GM21786 (cell line): ENCODE data around the gene CHPF2.

Source experiments
- ATAC-seq: cut with Tn5 transposase; IDR thresholded peaks from one replicate; pipeline ENCODE4 v1.9.1; 2021; ENCODE audit not compliant: unreplicated experiment

Gene CHPF2

DNA sequence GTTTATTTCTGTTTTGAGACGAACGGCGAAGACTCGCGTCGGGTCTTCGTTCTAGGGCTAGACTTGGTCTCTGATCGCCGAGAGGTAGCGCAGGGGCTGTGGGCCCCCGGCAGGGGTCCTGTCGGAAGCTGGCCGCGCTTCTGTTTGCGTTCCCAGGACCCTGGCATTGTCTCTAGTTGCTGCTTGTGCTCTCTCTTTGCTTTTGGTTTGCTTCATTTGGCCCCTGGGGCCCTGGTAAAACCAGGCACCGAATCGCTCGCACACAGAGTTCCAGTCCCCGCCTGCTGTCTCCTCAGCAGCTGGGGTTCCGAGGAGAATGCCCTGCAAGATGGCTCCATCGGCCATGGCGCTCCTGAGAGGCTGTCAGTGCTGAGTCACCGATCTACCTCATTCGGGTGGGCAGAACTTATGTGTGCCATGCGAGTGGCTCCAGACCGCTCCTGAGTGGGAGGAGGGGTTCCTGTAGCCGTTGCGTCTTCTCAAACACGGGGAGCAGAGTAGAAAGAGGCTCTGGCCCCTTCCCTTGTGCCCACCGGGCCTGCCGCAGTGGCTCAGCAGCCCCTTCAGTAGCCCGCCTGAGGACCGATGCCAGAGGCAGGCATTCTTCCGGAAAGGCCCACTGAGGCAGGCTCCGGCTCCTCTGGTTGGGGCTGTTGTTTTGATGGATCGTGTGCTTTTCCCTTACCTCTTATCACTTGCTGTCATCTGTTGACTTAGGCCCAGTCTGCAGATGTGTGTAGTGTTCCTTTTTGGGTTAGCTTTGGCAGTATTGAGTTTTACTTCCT is 826 bp downstream of the CHPF2 start:
- peak; percentile 31 for ATAC-seq

DNA sequence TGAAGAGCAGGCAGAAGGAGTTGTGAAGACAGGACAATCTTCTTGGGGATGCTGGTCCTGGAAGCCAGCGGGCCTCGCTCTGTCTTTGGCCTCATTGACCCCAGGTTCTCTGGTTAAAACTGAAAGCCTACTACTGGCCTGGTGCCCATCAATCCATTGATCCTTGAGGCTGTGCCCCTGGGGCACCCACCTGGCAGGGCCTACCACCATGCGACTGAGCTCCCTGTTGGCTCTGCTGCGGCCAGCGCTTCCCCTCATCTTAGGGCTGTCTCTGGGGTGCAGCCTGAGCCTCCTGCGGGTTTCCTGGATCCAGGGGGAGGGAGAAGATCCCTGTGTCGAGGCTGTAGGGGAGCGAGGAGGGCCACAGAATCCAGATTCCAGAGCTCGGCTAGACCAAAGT is 1.5 kb downstream of the CHPF2 start:
- no peak for ATAC-seq

DNA sequence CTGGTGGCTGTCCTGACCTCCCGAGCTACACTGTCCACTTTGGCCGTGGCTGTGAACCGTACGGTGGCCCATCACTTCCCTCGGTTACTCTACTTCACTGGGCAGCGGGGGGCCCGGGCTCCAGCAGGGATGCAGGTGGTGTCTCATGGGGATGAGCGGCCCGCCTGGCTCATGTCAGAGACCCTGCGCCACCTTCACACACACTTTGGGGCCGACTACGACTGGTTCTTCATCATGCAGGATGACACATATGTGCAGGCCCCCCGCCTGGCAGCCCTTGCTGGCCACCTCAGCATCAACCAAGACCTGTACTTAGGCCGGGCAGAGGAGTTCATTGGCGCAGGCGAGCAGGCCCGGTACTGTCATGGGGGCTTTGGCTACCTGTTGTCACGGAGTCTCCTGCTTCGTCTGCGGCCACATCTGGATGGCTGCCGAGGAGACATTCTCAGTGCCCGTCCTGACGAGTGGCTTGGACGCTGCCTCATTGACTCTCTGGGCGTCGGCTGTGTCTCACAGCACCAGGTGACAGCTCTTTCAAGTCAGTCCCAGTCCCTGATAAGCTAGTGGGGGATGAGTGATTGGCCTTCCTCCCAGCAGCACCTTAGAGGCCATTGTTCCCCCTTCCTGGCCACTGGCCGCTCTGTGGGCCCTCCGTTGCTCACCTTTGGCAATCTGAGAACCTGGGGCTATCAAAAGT is 3.0 kb downstream of the CHPF2 start:
- no peak for ATAC-seq

DNA sequence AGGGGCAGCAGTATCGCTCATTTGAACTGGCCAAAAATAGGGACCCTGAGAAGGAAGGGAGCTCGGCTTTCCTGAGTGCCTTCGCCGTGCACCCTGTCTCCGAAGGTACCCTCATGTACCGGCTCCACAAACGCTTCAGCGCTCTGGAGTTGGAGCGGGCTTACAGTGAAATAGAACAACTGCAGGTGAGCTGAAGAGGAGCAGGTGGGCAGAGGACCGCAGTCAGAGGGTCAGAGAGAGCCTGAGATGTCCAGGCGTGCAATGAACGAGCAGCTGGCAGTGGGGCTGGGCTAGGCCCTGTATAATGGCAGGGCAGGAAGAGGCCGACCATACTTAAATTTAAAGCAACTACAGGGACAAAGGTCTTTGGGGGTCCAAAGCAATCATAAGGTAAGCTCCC is 4.1 kb downstream of the CHPF2 start:
- no peak for ATAC-seq

DNA sequence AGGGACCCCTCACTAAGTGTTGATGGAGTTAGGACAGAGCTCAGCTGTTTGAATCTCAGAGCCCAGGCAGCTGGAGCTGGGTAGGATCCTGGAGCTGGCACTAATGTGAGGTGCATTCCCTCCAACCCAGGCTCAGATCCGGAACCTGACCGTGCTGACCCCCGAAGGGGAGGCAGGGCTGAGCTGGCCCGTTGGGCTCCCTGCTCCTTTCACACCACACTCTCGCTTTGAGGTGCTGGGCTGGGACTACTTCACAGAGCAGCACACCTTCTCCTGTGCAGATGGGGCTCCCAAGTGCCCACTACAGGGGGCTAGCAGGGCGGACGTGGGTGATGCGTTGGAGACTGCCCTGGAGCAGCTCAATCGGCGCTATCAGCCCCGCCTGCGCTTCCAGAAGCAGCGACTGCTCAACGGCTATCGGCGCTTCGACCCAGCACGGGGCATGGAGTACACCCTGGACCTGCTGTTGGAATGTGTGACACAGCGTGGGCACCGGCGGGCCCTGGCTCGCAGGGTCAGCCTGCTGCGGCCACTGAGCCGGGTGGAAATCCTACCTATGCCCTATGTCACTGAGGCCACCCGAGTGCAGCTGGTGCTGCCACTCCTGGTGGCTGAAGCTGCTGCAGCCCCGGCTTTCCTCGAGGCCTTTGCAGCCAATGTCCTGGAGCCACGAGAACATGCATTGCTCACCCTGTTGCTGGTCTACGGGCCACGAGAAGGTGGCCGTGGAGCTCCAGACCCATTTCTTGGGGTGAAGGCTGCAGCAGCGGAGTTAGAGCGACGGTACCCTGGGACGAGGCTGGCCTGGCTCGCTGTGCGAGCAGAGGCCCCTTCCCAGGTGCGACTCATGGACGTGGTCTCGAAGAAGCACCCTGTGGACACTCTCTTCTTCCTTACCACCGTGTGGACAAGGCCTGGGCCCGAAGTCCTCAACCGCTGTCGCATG is 5.2 kb downstream of the CHPF2 start:
- ATAC-seq = no peak

DNA sequence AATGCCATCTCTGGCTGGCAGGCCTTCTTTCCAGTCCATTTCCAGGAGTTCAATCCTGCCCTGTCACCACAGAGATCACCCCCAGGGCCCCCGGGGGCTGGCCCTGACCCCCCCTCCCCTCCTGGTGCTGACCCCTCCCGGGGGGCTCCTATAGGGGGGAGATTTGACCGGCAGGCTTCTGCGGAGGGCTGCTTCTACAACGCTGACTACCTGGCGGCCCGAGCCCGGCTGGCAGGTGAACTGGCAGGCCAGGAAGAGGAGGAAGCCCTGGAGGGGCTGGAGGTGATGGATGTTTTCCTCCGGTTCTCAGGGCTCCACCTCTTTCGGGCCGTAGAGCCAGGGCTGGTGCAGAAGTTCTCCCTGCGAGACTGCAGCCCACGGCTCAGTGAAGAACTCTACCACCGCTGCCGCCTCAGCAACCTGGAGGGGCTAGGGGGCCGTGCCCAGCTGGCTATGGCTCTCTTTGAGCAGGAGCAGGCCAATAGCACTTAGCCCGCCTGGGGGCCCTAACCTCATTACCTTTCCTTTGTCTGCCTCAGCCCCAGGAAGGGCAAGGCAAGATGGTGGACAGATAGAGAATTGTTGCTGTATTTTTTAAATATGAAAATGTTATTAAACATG is 6.0 kb downstream of the CHPF2 start:
- ATAC-seq = no peak

DNA sequence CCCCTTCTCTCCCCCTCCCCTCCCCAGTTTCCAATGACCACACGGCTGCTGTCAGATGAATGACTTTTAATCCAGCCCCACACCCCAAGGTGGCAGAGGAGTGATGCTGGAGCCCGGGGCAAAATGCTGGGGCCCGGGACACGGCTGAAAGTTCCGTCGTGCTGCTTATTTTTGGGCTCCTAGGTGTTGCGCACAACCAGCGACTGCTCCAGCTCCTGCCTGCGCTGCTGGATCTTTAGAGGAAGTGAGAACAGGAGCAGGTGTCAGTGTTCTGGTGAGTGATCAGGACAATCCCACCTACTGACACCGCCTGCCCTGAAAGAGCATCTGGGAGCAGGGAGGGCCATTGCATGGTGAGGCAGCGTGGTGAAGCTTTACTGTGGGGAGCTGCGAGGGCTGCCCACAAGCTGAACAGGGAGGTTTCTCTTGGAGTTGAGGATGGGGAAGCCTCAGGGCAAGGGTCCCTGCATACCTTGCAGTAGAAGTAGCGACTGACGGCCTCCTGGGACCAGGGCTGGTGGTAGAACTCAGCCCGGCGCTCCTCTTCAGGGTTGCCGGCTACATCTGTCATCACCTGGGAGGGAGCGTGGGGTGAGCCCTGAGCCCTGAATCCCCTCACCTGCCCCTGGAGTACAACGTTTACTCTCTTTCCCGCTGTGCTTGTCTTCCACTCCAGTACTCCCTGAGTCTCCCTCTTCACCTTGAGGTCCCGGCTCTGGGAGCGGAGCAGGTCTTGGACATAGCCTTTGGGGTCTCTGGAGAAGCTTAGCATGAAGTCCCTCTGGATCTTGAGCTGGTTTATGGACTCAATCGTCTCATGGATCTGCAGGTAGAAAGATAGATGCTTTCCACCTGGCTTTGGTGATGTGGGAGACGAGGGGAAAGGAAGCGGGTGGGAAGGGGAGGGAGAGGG is 6.9 kb downstream of the CHPF2 start:
- ATAC-seq = peak; percentile 45

DNA sequence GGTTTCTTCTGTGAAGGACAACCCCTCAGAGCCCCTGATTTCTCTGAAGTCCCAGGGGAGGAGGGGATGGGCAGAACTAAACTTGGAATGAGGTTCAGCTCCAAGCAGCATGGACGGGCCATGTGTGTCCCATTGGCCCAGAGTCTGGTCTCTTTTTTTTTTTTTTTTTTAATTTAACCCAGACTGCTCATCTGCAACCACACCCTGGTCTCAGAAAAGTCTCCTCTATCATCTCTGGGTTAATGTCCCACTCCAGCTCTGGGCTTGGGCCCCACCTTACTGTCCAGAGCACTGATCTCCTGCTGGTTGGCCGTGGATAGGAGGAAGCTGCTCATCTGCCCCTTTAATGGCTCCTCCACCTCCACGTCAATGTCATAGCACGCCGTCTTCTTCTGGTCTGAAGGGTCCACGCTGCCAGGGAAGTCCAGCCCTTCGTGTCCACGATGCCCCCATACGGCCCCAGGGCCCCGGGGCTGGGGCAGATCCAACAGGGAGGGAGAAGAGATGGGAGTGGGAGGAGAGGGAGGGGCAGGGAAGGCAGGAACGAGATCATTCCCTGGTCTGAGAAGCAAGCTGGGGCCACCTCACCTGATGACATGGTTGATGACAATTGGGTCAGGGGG is 7.7 kb downstream of the CHPF2 start:
- no peak for ATAC-seq

DNA sequence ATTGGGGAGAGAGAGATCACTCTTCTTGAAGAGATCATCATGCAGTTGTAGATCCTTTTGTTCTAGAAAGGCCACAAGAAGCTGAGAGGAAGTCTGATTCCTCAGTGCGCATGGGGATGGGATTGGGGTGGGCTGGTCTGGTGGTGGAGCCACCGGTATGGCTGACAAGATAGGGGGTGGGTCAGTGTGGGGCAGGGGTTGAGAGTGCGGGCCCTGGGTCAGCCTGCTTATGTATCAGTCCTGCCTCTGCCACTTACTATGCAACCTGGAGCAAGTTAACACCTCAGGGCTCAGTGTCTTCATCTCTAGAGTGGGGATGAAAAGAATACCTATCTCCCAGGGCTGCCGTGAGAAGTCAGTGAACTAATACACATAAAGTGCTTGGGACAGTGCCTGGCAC is 8.3 kb downstream of the CHPF2 start:
- no peak for ATAC-seq

DNA sequence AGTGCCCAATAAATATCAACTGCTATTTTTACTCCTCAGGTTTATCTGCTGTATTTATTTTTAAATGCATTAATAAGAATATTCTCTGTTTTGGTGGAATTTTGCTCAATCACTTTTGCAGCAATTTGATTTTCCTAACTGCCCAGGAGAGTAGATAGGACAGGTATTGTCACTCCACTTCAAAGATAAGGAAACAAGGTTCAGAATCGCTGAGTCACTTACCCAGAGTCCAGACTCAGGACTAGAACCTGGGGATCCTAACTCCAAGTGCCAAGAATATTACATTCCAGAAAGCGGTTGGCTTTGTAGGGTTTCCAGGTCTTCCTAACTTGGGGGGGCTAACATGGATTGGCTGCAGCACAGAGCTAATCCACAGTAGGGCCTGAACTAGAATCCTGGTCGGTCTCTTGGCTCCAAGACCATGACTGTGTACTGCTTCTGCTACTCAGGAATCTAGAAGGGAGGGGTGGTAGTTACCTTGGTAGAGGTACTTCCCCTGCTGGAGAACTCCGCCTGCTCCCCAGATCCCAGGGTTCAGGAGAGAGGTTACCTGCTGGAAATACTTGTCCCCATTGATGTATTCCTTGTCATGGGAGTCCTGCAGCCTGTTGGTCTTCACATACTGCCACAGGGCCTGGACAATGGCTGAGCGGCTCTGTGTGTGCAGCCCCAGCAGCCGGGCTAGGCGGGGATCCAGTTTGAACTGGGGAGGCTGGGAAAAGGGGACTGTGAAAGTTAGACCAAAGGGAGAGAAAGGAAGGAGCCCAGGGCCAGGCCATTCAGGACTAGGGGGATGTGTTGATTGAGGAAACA is 8.9 kb downstream of the CHPF2 start:
- no peak for ATAC-seq

DNA sequence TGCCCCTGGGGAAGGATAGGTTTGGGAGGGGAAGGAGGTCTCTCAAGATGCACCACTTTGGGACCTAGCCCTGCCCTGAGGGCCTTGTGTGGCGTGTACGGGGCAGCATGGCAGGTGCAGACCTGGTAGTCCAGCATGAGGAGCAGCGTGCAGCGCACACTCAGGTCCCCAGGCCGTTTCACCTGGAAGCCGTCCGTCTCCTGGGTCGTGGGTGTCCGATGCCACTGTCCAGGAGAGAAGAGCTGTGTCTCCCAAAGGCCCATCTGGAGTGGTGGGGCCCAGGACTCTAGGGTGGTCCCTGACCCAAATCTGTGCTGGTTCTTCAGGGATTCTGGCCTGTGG is 9.4 kb downstream of the CHPF2 start:
- ATAC-seq = no peak

DNA sequence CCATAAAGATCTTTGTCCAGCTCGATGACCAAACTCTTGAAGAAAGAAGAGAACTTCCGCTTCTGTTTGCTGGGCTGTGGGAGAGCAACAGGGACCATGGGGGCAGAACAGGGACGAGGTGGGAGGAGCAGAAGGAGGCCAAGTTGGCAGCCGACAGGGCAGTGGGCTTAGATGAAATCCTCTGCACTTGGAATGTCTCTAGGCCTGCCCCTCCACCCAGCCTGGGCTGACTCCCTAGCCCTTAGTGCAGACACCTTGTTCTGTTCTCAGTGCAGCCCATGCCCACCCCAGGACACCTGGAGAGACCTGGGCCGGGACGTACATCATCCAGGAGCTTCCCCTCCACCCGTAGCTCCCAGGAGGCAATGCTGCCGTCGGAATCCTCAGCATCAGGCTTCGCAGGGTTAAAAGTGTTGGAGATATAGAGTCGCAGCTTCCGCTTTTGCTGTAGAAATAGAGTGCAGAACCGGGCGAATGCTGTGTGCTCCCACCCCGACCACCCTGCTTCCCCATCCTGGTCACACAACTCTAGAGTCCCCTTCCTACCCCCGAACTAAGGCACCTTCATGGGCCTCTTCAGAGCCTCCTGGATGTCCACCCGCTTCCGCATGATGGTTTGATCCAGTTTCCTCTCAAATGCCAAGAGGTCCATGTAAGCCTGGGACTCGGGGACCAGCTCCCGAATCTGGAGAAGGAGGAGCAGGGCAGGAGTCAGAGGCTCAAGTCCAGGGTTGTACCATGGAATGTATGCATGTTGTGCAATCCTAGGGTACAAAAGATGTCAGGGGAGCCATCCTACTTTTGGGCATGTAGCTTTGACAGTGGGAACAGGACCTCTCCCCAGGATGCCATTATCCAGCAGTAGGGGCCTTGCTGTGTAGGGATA is 10.1 kb downstream of the CHPF2 start:
- no peak for ATAC-seq

DNA sequence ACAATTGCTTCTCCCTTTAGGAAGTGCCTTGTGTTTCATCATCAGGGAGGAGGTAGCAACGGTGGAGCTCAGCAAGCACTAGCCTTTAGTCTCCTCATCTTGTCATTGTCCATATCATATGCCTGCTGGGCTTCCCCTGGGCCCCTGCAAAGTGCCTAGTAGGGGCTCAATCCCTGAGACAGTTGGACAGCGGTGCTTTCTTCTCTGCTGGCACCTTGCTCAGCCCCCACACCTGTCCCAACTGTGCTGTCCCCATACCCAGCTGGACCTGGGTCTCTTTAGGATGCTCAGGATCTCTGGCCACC is 10.7 kb downstream of the CHPF2 start:
- ATAC-seq = no peak

DNA sequence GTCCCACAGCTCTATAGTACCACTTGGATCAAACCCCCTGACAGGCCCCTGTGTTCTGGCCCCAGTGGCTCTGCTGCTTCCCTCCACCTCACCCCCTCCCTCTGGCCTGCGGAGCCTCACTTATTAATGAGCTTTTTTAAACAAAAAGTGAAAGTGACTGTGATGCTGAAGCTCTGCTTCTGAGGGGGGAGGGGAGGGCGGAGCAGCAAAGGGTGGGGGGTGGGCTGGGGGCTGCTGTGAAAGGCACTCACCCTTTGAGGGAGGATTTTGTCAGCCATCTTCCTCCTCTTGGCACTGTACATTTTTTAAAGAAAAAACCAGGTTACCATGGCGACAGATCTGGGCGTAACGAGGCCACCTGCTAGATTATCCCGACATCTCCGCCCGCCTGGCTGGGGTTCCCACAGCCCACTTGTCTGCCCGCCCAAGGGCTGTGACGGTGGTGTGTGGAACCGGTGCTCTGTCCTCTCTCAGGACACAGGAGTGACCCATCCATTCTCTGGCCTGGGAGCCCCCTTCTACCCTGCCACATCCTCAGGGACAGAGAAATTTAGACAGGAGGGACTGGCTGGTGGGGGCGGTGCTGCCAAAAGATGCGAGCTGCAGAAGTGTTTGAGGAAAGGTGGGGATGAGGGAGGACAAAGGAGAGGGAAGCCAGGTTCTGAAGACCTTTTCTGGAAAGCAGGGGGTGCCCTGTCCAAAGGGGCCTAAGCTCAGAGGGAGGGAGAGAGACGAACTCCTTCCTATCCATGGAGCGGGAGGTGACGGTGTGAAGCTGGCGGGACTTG is 11.3 kb downstream of the CHPF2 start:
- ATAC-seq = no peak

DNA sequence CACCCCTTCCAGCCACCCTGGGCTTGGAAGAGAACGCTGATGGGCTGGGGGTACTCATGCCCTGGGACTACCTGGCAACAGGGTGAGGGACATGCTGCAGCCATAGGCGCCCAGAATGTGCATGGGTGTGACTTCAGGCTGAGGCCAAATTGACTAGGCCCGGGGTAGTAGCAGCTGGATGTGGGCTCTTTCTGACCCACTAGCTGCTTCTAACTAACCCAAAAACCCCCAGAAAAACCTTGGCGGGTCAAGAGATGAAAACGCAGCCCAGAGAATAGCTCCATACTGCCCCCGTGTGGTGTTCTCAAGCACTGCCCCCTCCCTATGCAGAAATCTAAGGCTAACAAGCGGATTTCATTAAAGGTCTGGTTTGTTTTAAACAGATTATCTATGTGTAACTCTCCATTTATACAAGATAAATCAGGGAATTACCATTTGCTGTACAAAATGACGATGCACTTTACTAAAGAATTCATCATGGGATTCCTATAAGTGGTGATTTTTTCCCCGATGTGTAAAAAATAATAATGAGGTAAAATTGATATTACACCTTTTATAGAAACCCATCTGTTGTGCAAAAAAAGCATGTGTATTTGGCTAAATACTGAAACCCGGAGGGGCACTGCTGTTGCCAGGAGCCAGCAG is 12.0 kb downstream of the CHPF2 start:
- no peak for ATAC-seq

DNA sequence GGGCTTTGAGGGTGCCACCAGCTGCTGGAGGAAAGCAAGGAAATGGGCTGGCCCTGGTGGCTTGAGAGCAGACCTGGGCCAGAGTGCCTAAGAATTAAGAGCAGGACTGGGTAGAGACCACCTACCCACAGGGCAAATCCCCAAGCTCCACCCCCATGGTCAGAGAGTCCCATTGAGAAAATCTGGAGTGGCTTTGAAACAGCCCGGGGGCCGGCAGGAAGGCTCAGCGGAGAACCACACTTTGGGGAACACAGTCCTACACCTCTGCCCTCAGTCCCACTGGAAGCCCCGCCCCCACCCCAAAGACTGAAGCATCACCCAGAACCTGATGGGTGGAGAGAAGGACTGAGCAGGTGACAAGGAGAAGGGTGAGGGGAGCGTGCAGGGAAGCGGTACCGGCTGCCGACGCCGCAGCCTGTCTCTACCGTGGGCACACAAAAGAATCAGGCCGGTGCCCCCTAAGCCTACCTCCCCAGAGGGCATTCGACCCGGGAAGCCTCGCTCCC is 12.6 kb downstream of the CHPF2 start:
- no peak for ATAC-seq
